LNCAP (cell line): ENCODE results near the gene EIPR1.

Source experiments
- TF ChIP-seq, protein P1 (sequence below): fragments of 450-650 bp; IDR thresholded peaks from 2 replicates; pipeline ENCODE4 v1.5.1; 2017; ENCODE audit warnings: mild to moderate bottlenecking

Gene EIPR1

DNA sequence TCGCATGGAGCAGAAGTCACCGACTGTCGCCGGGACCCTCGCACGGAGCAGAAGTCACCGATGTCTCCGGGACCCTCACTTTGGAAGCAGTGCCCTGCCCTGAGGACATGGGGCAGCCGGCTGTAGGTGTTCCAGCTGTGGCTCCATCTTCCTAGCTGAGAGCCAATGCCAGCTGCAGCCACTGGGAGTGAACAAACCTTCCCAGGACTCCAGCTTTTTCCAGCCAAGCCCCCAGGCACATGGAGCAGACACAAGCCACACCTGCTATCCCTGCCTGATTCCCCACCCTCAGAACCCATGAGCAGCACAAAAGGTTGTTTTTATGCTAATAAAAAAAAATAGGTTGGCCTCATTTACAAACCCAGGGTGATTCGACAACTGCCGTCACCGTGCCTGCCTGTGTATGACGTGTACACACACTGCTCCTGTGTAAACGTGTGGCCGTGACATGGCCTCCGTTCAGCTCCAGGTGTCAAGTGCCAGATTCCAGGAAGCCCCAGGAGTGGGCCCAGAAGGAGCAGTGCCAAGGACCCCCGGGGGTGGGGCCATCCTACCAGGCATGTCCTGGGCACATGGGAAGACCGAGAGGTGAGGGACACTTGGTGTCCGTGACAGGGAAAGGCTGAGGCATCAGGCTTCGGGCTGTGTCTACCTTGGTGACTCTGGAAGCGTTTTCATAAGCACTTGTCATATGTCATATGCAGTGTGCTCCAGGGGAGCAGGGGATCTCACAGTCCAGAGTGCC is 91.5 kb downstream of the EIPR1 start:
- TF ChIP-seq, protein P1, sequence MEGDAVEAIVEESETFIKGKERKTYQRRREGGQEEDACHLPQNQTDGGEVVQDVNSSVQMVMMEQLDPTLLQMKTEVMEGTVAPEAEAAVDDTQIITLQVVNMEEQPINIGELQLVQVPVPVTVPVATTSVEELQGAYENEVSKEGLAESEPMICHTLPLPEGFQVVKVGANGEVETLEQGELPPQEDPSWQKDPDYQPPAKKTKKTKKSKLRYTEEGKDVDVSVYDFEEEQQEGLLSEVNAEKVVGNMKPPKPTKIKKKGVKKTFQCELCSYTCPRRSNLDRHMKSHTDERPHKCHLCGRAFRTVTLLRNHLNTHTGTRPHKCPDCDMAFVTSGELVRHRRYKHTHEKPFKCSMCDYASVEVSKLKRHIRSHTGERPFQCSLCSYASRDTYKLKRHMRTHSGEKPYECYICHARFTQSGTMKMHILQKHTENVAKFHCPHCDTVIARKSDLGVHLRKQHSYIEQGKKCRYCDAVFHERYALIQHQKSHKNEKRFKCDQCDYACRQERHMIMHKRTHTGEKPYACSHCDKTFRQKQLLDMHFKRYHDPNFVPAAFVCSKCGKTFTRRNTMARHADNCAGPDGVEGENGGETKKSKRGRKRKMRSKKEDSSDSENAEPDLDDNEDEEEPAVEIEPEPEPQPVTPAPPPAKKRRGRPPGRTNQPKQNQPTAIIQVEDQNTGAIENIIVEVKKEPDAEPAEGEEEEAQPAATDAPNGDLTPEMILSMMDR: no peak

DNA sequence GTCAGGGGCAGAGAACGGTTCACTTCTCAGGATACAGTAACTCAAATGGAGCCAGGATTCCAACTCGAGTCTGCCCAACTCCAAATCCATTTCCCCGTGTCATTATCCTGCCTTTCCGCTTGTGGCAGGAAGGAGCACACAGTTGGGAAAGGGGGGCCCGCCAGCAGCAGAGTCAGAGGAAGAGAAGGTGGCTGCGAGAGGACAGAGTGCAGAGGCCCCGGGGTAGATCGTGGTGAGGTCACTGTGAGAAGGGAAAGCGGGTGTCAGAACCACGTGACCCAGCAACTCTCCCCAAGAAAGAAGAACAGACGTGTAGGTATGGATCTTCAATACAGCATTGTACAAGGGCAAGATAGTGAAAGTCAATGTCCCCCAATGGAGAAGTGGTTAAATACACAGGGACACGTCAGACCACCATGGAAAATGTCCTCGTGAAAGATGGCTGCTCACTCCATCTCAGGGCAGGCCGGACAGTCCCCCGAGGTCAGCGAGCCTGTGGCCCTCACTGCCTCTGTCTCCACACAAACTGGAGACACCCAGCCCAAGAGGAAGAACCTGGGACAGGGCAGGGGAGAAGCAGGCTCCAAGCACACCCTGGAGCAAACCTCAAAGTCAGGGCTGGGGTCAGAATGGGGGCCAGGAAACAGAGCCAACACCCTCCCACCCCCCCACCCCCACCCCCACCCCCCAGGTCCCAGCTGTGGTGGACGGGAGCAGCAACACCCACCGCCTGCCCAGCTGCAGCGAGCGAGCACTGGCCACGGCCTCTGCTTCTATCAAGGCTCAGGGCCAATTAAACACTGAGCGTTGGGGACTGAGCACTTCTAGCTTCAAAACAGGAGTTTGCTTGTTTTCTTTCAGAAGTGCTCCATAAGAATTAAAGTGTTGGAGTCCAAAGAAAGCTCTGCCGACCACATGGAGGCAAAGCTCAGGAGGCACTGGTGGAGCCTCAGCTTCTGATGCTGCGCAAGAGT is 92.7 kb downstream of the EIPR1 start:
- TF ChIP-seq, protein P1: no peak

DNA sequence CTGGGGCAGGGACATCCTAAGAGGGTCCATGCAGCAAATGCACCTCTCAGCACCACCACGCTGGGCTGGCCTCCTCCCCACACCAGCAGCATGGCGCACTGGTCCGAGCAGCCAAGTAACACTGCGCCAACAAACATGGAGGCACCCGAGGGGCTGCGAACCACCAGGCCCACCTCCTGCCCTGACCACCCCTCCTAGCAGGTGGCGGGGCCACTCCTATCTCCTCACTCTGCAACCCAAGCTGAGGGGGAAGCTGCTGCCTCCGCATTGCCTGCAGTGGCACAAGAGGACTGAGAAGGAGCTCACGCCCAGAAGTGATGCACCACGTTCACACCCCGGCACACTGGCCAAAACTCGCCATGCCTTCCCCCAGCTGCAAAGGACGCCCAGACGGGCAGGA is 94.4 kb downstream of the EIPR1 start:
- TF ChIP-seq, protein P1: no peak

DNA sequence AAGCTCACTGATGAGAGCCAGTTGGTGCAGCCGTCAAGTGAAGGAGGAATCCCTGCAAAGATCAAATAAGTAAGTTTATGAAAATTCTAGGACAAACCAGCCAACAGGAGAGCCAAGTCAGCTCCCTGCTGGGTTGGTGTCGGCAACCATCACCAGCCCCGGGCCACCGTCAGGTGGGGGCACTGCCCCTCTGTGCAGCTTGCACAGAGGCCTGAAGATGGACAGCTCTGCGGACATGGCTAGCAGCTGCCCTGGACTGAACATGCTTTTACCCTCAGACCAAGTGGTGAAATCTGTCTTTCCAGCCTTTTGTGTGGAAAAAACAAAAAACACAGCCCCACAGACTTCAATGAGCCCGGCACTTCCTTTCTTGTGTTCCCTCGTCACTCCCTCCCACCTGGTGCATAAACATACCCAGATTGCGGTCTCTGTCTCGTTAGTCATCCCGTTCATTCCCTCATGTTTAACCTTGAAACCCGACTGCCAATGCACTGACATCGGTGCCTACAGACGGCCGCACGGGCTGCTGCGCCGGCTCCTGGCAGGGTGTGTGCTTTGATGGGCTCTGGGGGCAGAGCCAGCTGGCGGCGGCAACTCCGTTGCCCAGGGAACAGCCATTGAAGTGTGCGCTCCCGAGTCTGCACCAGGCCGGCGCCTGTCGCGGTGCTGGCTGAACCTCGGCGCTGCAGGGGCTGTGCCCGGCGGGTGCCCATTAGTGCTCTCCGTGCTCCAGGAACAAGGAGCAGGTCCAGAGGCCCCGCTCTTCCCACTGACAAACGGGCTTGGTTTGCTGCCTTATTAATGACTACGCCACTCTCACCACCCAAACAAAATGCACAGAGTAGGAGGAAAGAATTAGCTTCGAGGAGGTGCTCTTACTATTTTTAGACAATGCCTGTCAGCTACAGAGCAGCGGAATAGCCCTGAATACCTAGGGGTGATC is 95.3 kb downstream of the EIPR1 start:
- TF ChIP-seq, protein P1: no peak

DNA sequence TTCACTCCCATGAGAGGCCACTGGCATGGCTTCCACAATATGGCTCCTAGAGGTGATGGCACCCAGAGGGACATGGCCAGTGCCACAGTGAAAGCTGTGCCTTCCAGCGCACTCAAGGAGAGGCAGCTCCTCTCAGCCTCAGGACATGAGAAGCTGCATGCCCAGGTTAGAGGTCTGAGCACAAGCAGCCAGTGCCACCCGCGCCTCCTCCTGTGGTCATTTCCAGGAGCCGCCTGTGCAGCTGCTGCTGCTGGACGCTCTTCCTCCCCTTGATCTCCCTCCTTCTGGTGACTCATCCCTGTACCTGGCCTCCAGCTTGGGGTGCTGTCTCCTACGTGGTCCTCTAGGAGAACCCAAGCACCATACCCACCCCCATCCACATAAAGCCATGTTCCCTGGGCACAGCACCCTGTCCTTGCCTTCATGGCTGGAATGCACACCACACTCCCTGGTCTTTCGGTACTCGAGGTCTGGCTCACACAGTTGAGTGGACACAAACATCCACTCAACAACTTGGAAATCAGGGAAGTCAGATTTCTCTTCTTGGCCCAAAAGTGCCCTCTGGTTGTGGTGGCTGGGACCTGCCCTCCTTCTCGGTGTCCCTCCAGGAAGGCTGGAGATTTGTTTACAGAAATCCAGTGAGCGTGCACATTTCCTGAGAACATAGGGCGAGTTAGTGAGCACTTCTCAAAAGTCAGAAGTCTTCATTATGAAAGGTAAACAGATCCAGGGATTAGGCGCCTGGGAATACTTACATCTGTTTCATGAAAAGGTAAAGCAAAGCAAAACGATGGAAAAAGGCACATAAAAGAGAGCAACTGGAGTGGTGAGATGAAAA is 96.7 kb downstream of the EIPR1 start:
- TF ChIP-seq, protein P1: no peak

DNA sequence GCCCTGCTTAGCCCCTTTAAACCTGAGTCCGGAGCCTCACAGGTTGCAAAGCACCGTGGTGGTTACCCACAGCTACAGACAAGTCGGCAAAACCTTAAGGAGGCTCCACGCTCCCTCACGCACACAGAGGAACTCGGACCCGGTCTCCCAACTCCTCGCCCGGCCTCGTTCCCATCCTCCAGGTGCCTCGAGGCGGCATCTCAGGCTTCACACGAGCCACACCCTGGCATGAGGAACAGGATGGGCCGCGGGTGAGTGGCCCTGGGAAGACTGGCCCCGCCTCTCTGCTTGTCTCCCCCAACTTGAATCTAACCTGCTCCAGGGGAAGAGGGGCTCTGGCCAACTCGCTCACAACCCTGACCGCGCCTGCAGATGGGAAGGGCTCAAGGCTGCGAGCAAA is 97.4 kb downstream of the EIPR1 start:
- TF ChIP-seq, protein P1: no peak
